Choroid plexus epithelial cell (primary cell): ENCODE data around the gene IFTAP.
"Not testable (repeated sequence)": the region's sequence is repeated elsewhere in the genome, so short reads cannot be mapped to it uniquely, and the experiment has no call there.

Experiments
- DNase-seq: peaks from one replicate; pipeline ENCODE4 v3.0.0-alpha.2; 2010; ENCODE audit warnings: low read depth
- H3K4me3 ChIP-seq: 2 replicates; pipeline ENCODE4 v1.5.1; 2011; ENCODE audit warnings: low read depth, mild to moderate bottlenecking, control low read depth, low read length, moderate library complexity
- CTCF ChIP-seq: conservative IDR thresholded peaks from 2 replicates; pipeline ENCODE4 v1.5.1; 2011; ENCODE audit warnings: low read depth, mild to moderate bottlenecking, control low read depth, inconsistent platforms, low read length, moderate library complexity

IFTAP gene, protein sequence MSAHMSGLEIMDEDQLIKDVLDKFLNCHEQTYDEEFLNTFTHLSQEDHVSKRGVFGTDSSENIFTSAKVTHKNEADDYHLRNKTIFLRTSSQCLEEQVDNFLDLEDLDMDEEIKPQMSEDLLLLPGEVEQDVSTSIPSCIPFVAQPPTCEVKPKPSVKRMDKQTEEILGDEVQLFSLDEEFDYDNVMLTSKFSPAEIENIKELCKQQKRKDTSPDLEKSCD

GRCh38 chr11:36594316-36594989 lies at the start of gene IFTAP:
Gene IFTAP (plus strand): TSS chr11:36594502. CDS start chr11:36610104, 15,602 bp downstream.
- peak; percentile 95 for DNase-seq
- no peak for TF ChIP-seq CTCF
- H3K4me3 ChIP-seq: peak within 1 kb of the TSS; percentile 79

- DNase-seq: no peak
- H3K4me3 ChIP-seq: no peak overlapping the region
- TF ChIP-seq CTCF: no peak
These were observed 43.8 kb upstream of the IFTAP start for GRCh38 chr11:36550385-36551115.

DNA sequence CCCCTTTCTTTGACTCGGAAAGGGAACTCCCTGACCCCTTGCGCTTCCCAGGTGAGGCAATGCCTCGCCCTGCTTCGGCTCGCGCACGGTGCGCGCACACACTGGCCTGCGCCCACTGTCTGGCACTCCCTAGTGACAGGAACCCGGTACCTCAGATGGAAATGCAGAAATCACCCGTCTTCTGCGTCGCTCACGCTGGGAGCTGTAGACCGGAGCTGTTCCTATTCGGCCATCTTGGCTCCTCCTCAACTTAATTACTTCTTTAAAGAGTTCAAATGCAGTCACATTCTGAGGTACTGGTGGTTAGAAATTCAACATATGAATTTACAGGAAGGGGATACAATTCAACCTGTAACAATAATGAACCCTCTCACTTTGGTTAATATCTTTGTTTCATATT lies 36.9 kb upstream of the IFTAP start:
- H3K4me3 ChIP-seq, DNase-seq: not testable (repeated sequence)

DNA sequence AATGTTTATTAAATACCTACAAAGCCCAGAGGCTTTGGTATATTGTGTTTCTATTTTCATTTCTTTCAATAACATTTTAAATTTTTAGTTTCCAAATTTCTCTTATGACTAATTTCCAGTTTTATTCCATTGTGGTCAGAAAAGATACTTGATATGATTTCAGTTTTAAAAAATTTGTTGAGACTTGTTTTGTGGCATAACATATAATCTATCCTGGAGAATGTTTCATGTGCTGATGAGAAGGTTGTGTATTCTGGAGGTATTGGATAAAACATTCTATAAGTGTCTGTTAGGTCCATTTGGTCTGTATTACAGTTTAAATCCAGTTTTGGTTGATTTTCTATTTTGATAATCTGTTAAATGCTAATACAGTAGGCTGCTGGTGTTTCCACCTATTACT lies 36.3 kb upstream of the IFTAP start:
- H3K4me3 ChIP-seq: no peak overlapping the region
- no peak for TF ChIP-seq CTCF
- DNase-seq: no peak

- TF ChIP-seq CTCF: no peak
- H3K4me3 ChIP-seq: no peak overlapping the region
- DNase-seq: no peak
These were observed 35.5 kb upstream of the IFTAP start for GRCh38 chr11:36558571-36559413.

- peak overlapping the region; percentile 36 for H3K4me3 ChIP-seq
- DNase-seq: peak; percentile 80
- TF ChIP-seq CTCF: peak; percentile 79
These were observed 29.8 kb upstream of the IFTAP start for GRCh38 chr11:36564376-36565030.
